ENCODE data around the gene SLC13A2.

GRCh38 chr17:28527181-28527681 is 53.8 kb downstream of the SLC13A2 start:
- TF ChIP-seq, protein P1, sequence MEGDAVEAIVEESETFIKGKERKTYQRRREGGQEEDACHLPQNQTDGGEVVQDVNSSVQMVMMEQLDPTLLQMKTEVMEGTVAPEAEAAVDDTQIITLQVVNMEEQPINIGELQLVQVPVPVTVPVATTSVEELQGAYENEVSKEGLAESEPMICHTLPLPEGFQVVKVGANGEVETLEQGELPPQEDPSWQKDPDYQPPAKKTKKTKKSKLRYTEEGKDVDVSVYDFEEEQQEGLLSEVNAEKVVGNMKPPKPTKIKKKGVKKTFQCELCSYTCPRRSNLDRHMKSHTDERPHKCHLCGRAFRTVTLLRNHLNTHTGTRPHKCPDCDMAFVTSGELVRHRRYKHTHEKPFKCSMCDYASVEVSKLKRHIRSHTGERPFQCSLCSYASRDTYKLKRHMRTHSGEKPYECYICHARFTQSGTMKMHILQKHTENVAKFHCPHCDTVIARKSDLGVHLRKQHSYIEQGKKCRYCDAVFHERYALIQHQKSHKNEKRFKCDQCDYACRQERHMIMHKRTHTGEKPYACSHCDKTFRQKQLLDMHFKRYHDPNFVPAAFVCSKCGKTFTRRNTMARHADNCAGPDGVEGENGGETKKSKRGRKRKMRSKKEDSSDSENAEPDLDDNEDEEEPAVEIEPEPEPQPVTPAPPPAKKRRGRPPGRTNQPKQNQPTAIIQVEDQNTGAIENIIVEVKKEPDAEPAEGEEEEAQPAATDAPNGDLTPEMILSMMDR (IDR thresholded peaks at IDR 0.05) = no peak
- no peak for TF ChIP-seq POLR2A (IDR thresholded peaks at IDR 0.05)

Data from uterus (tissue), 2 donors.